Cardiac fibroblast (primary cell): ENCODE results near the gene MDH1.

Source experiments
- DNase-seq, 2 donors: peaks; one replicate each; pipeline versions ENCODE4 v3.0.0 to v3.0.0-alpha.2; 2010; ENCODE audit warnings: low read depth in 2 of 2
- H3K4me3 ChIP-seq, 2 donors: replicated peaks in 1 of 2; 1 replicate in 1 of 2; 2 replicates in 1 of 2; pipeline ENCODE4 v1.5.1; 2011; ENCODE audit warnings: low read depth in 2 of 2, low read length in 2 of 2, mild to moderate bottlenecking in 2 of 2, moderate library complexity in 1 of 2
- CTCF ChIP-seq: IDR thresholded peaks from one replicate; pipeline ENCODE4 v1.5.1; 2011; ENCODE audit warnings: low read depth, mild to moderate bottlenecking, low read length, inconsistent platforms

MDH1 gene

GRCh38 chr2:63651356-63651755, 62.6 kb downstream of the MDH1 start:
- DNase-seq, result no peak
- TF ChIP-seq CTCF, result no peak
- H3K4me3 ChIP-seq, result no peak overlapping the region

DNA sequence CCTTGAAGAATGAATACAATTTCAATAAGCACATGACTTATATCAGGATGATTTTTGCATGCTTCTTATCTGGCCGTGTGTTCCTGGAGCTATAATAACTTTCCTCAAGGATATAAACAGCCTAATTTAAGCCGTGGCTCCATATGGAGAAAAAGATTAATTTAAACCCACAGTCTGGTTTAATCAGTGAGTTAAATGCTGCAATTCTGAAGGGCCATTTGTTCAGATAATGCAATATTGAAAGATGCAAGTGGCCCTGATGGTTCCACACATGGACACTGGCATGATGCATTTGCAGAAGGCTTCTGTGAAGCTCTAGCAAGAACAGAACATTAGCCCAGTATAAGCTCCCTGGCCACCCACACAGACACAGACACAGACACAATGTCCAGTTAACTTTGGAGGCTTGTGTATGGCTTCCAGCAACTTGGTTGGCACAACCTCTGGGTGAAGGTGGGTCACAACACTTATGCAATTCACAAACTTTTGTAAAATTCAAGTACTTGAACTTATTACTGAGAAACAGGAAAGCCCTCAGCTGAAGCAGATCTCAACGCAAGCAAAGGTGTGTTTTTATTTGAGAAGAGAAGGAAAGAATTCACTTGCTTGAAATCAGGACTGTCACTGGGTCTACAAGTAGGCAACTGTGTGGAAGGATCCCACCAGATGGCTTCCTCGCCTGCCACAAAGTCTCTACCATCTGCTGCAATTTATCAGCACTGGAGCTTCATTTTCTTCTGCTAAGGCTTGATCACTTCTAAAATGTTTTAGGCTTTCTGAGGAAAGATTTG, 63.3 kb downstream of the MDH1 start:
- H3K4me3 ChIP-seq, result no peak overlapping the region
- no peak for DNase-seq
- no peak for TF ChIP-seq CTCF

DNA sequence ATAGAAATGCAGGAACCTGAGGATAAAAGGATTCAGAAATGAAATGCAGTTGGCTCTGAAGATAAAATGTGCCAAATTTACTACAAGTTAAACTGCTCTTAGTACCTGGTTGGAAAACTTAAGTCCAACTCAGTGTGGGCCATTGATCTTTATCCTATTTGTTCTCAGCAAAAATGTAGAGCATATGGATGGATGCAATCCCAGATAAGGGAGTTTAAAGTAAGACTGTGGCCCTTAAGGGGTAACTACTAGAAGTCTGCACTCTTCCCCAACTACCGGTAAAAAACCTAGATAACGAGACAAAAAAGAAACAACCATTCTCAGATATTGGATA, 63.9 kb downstream of the MDH1 start:
- no peak overlapping the region for H3K4me3 ChIP-seq
- no peak for DNase-seq
- TF ChIP-seq CTCF, result no peak

DNA sequence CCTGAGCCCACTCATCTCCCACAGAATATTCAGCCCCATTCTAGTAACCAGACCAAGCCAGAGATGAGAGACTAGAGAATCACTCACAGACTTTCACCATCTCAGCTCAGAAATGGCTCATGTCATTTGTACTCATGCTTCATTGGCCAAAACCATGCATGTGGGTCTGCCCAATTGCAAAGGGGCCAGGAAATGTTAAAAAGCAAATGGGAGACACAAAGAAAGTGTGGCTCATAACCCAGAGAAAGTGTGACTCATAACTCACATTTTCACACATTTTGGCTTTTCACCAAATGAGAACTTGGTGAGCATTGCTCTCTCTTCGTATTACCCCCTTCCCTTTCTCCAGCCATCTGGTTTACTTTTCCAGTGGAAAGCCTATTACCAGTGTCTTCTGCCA, 66.2 kb downstream of the MDH1 start:
- H3K4me3 ChIP-seq, result no peak overlapping the region
- no peak for TF ChIP-seq CTCF
- DNase-seq, result peak; percentile 45 to 63
